Ishikawa (cell line): ENCODE data around the gene GABRB3.

Source experiments
- CEBPB ChIP-seq: IDR thresholded peaks from 2 replicates; pipeline ENCODE4 v1.6.1; 2012
- RAD21 ChIP-seq: IDR thresholded peaks from 2 replicates; pipeline ENCODE4 v1.6.1; 2012; ENCODE audit warnings: low read depth
- TAF1 ChIP-seq: IDR thresholded peaks from 2 replicates; pipeline ENCODE4 v1.6.1; 2012; ENCODE audit warnings: low read depth, mild to moderate bottlenecking
- TCF12 ChIP-seq: IDR thresholded peaks from 2 replicates; pipeline ENCODE4 v1.6.1; 2012; ENCODE audit warnings: low read depth
- TEAD4 ChIP-seq: IDR thresholded peaks from 2 replicates; pipeline ENCODE4 v1.6.1; 2012

DNA sequence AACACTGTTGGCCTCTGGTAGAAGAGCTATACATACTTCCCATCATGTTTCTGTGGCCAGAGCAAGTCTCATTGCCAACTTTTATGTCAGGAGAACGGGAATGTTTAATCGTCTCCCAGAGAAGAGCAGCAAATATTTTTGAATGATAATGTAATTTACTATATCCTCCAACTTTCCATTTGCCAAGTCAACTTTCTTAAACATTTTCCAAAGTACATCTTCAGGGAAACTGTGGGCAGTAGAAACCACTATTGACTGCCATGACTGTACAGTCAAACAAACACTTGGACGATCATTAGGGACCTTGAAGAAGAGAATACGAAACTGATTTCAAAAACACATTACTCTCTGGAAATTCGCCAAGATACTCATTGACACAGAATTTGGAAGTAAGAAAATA, 201.5 kb downstream of the GABRB3 start:
- TF ChIP-seq TCF12 (no peak), CEBPB (no peak), RAD21 (no peak), TEAD4 (no peak), TAF1 (no peak)
